ACC112 (cell line): Measurements from ENCODE around the gene NOL3.
"Not testable (repeated sequence)": the region's sequence is repeated elsewhere in the genome, so short reads cannot be mapped to it uniquely, and the experiment has no call there.

Source experiments
- H2AFZ ChIP-seq: fragments of 200-600 bp; sonication (generic); one replicate; pipeline ENCODE4 v1.6.0; 2017; ENCODE audit warnings: antibody characterized with exemption, low read length; ENCODE audit not compliant: unreplicated experiment
- H3K27ac ChIP-seq: fragments of 200-600 bp; sonication (generic); 2 replicates; pipeline ENCODE4 v1.5.1; 2014; ENCODE audit warnings: low read depth, mild to moderate bottlenecking, antibody characterized with exemption, low read length, moderate library complexity
- H3K27me3 ChIP-seq: fragments of 200-600 bp; sonication (generic); 2 replicates; pipeline ENCODE4 v1.6.1; 2014; ENCODE audit warnings: mild to moderate bottlenecking, antibody characterized with exemption, low read length, moderate library complexity, mixed read lengths; ENCODE audit not compliant: insufficient read depth
- H3K36me3 ChIP-seq: fragments of 200-600 bp; sonication (generic); 2 replicates; pipeline ENCODE4 v1.6.1; 2016; ENCODE audit warnings: mild to moderate bottlenecking, antibody characterized with exemption, low read length, moderate library complexity, mixed read lengths; ENCODE audit not compliant: insufficient read depth
- H3K4me1 ChIP-seq: fragments of 200-600 bp; sonication (generic); one replicate; pipeline ENCODE4 v1.6.1; 2016; ENCODE audit warnings: low read length, mixed read lengths; ENCODE audit not compliant: insufficient read depth, unreplicated experiment, control insufficient read depth
- H3K4me3 ChIP-seq: fragments of 200-600 bp; sonication (generic); 2 replicates; pipeline ENCODE4 v1.5.1; 2014; ENCODE audit warnings: mild to moderate bottlenecking, low read depth, low read length
- H3K79me2 ChIP-seq: fragments of 200-600 bp; sonication (generic); one replicate; pipeline ENCODE4 v1.6.0; 2016; ENCODE audit warnings: low read length; ENCODE audit not compliant: control insufficient read depth, unreplicated experiment, insufficient read depth

NOL3 gene

GRCh38 chr16:67170168-67170948 is at the start of gene NOL3:
Gene NOL3, plus strand, starts transcription at chr16:67170538.
- Histone ChIP-seq H3K4me1 (peaks cover 31% of the 10 kb centered on the region), H3K27me3 (no peaks in the 10 kb centered on the region), H3K79me2 (peaks cover 3% of the 10 kb centered on the region), H2AFZ (peak within 1 kb of the TSS; percentile 90), H3K4me3 (peak within 1 kb of the TSS; percentile 80), H3K27ac (peak within 1 kb of the TSS; percentile 90), H3K36me3 (no peaks in the 10 kb centered on the region)

- not testable (repeated sequence) for H3K4me1 ChIP-seq, H3K27ac ChIP-seq, H3K79me2 ChIP-seq, H2AFZ ChIP-seq, H3K4me3 ChIP-seq, H3K27me3 ChIP-seq
- H3K36me3 ChIP-seq = peaks cover 20% of the 10 kb centered on the region; the same call in 1 of the 2 replicates
Measured at GRCh38 chr16:67122799-67123198, 47.5 kb upstream of the NOL3 start.

- Histone ChIP-seq H3K4me1 (no peaks in the 10 kb centered on the region), H3K4me3 (no peak overlapping the region), H3K27ac (no peak overlapping the region), H3K27me3 (no peaks in the 10 kb centered on the region), H2AFZ (no peak overlapping the region), H3K36me3 (peaks cover 21% of the 10 kb centered on the region; the same call in 1 of the 2 replicates), H3K79me2 (no peaks in the 10 kb centered on the region)
Measured at GRCh38 chr16:67128417-67128816, 41.9 kb upstream of the NOL3 start.

GRCh38 chr16:67128887-67129286 is 41.5 kb upstream of the NOL3 start:
- Histone ChIP-seq H3K36me3 (peaks cover 21% of the 10 kb centered on the region; the same call in 1 of the 2 replicates), H3K27me3 (no peaks in the 10 kb centered on the region), H3K4me1 (no peaks in the 10 kb centered on the region), H3K27ac (no peak overlapping the region), H3K79me2 (no peaks in the 10 kb centered on the region), H2AFZ (no peak overlapping the region), H3K4me3 (no peak overlapping the region)

GRCh38 chr16:67129422-67129821 is 40.9 kb upstream of the NOL3 start:
- Histone ChIP-seq H3K79me2 (no peaks in the 10 kb centered on the region), H3K27me3 (no peaks in the 10 kb centered on the region), H3K36me3 (peaks cover 24% of the 10 kb centered on the region; the same call in 1 of the 2 replicates)

GRCh38 chr16:67137605-67138004 is 32.7 kb upstream of the NOL3 start:
- H2AFZ ChIP-seq = no peak overlapping the region
- peaks cover 32% of the 10 kb centered on the region for H3K36me3 ChIP-seq
- H3K27ac ChIP-seq = no peak overlapping the region
- H3K27me3 ChIP-seq = no peaks in the 10 kb centered on the region
- no peaks in the 10 kb centered on the region for H3K79me2 ChIP-seq
- no peaks in the 10 kb centered on the region for H3K4me1 ChIP-seq
- no peak overlapping the region for H3K4me3 ChIP-seq

More at GRCh38 chr16:67129422-67129821, 40.9 kb upstream of the NOL3 start:
- Histone ChIP-seq H2AFZ (no peak overlapping the region), H3K4me3 (no peak overlapping the region), H3K4me1 (no peaks in the 10 kb centered on the region), H3K27ac (no peak overlapping the region)

GRCh38 chr16:67141391-67141790 is 28.9 kb upstream of the NOL3 start:
- H3K36me3 ChIP-seq = peaks cover 23% of the 10 kb centered on the region
- no peak overlapping the region for H2AFZ ChIP-seq
- H3K27ac ChIP-seq = no peak overlapping the region
- H3K4me3 ChIP-seq = no peak overlapping the region
- H3K27me3 ChIP-seq = no peaks in the 10 kb centered on the region
- H3K4me1 ChIP-seq = no peaks in the 10 kb centered on the region
- no peaks in the 10 kb centered on the region for H3K79me2 ChIP-seq

GRCh38 chr16:67142342-67142741 is 28.0 kb upstream of the NOL3 start:
- H3K36me3 ChIP-seq = peaks cover 24% of the 10 kb centered on the region
- H3K27ac ChIP-seq = no peak overlapping the region
- no peaks in the 10 kb centered on the region for H3K27me3 ChIP-seq
- no peak overlapping the region for H3K4me3 ChIP-seq
- no peaks in the 10 kb centered on the region for H3K4me1 ChIP-seq
- H3K79me2 ChIP-seq = no peaks in the 10 kb centered on the region
- no peak overlapping the region for H2AFZ ChIP-seq

- no peak overlapping the region for H3K27ac ChIP-seq
- H2AFZ ChIP-seq = no peak overlapping the region
- H3K4me1 ChIP-seq = no peaks in the 10 kb centered on the region
- H3K79me2 ChIP-seq = peaks cover 6% of the 10 kb centered on the region
- peaks cover 35% of the 10 kb centered on the region for H3K36me3 ChIP-seq
- H3K4me3 ChIP-seq = no peak overlapping the region
- no peaks in the 10 kb centered on the region for H3K27me3 ChIP-seq
Measured at GRCh38 chr16:67144943-67145342, 25.4 kb upstream of the NOL3 start.

GRCh38 chr16:67145746-67146145 is 24.6 kb upstream of the NOL3 start:
- peaks cover 28% of the 10 kb centered on the region for H3K36me3 ChIP-seq
- H2AFZ ChIP-seq = no peak overlapping the region
- H3K79me2 ChIP-seq = peaks cover 6% of the 10 kb centered on the region
- H3K4me1 ChIP-seq = no peaks in the 10 kb centered on the region
- no peaks in the 10 kb centered on the region for H3K27me3 ChIP-seq
- H3K27ac ChIP-seq = no peak overlapping the region
- H3K4me3 ChIP-seq = no peak overlapping the region
